OCI-LY7 (cell line): ENCODE measurements around the gene ZNF101.

ENCODE experiments used
- EZH2phosphoT487 ChIP-seq: fragments of 200-600 bp; sonication (generic); IDR thresholded peaks from 2 replicates; pipeline ENCODE4 v1.6.1; 2018; ENCODE audit warnings: low read depth, borderline replicate concordance, mild to moderate bottlenecking, mixed run types, antibody characterized with exemption, low read length, moderate library complexity, mixed read lengths
- TF ChIP-seq, protein P1 (sequence below): fragments of 200-600 bp; sonication (generic); conservative IDR thresholded peaks from 2 replicates; pipeline ENCODE4 v1.5.1; 2014; ENCODE audit warnings: mild to moderate bottlenecking, antibody characterized with exemption, low read length, moderate library complexity, mixed read lengths

DNA sequence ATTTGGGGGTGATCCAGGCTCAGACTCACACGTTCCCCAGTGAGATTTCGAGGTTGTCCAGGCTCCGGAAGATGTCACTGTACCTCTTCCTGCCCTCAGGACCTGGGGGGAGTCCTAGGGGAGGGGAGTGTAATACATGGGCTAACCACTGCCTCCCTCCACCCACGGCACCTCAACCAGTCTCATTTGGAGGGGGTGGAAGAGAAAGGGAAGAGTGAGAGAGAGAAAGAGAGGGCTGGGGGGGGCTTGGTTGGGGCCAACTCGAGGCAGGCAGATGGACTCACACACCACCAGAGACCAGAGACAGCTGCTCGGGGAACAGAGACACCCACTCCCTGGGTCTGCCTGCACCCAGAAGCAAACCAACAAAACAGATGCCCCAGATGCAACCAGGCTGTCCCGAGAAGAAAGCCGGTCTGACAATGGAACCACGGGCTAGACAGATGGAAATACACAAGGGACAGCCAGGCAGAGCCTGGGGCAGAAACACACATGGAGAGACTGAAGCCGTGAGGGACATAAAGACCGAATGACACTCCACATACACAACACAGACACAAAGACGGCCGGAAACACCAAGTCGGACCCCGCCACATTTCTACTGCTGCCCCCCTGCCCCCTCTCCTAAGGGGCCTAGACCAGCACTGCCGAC, 26.0 kb upstream of the ZNF101 start:
- TF ChIP-seq, protein P1, sequence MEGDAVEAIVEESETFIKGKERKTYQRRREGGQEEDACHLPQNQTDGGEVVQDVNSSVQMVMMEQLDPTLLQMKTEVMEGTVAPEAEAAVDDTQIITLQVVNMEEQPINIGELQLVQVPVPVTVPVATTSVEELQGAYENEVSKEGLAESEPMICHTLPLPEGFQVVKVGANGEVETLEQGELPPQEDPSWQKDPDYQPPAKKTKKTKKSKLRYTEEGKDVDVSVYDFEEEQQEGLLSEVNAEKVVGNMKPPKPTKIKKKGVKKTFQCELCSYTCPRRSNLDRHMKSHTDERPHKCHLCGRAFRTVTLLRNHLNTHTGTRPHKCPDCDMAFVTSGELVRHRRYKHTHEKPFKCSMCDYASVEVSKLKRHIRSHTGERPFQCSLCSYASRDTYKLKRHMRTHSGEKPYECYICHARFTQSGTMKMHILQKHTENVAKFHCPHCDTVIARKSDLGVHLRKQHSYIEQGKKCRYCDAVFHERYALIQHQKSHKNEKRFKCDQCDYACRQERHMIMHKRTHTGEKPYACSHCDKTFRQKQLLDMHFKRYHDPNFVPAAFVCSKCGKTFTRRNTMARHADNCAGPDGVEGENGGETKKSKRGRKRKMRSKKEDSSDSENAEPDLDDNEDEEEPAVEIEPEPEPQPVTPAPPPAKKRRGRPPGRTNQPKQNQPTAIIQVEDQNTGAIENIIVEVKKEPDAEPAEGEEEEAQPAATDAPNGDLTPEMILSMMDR = no peak
- TF ChIP-seq EZH2phosphoT487 = no peak
